ENCODE data around the gene PRKN.

Gene PRKN

GRCh38 chr6:161300823-161301222 lies 1426.7 kb downstream of the PRKN start:
- TF ChIP-seq, protein P1, sequence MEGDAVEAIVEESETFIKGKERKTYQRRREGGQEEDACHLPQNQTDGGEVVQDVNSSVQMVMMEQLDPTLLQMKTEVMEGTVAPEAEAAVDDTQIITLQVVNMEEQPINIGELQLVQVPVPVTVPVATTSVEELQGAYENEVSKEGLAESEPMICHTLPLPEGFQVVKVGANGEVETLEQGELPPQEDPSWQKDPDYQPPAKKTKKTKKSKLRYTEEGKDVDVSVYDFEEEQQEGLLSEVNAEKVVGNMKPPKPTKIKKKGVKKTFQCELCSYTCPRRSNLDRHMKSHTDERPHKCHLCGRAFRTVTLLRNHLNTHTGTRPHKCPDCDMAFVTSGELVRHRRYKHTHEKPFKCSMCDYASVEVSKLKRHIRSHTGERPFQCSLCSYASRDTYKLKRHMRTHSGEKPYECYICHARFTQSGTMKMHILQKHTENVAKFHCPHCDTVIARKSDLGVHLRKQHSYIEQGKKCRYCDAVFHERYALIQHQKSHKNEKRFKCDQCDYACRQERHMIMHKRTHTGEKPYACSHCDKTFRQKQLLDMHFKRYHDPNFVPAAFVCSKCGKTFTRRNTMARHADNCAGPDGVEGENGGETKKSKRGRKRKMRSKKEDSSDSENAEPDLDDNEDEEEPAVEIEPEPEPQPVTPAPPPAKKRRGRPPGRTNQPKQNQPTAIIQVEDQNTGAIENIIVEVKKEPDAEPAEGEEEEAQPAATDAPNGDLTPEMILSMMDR (conservative IDR thresholded peaks at IDR 0.05), result no peak
- no peak for TF ChIP-seq ZFX (IDR thresholded peaks at IDR 0.05)
- H3K27ac ChIP-seq, result no peak overlapping the region

- TF ChIP-seq ZFX (IDR thresholded peaks at IDR 0.05), result no peak
- TF ChIP-seq, protein P1 (conservative IDR thresholded peaks at IDR 0.05), result no peak
- no peak overlapping the region for H3K27ac ChIP-seq
Measured at GRCh38 chr6:161299726-161300125, 1427.8 kb downstream of the PRKN start.

All from C4-2B (cell line).